22Rv1 (cell line): ENCODE measurements around the gene MTA3.

Source experiments
- CTCF ChIP-seq: fragments of 450-650 bp; IDR thresholded peaks from 2 replicates; pipeline ENCODE4 v1.5.1; 2017; ENCODE audit warnings: mild to moderate bottlenecking
- ZFX ChIP-seq: fragments of 450-650 bp; IDR thresholded peaks from 2 replicates; pipeline ENCODE4 v1.6.1; 2017; ENCODE audit warnings: antibody characterized with exemption, borderline replicate concordance

GRCh38 chr2:42787788-42788477 lies 219.5 kb downstream of the MTA3 start:
- TF ChIP-seq CTCF (no peak), ZFX (no peak)
